ENCODE measurements around the gene LEF1.

LEF1 gene

GRCh38 chr4:108045687-108046024 is 123.1 kb downstream of the LEF1 start:
- no peak for TF ChIP-seq CTCF (IDR thresholded peaks at IDR 0.05; ENCODE audit: insufficient read depth, low read length, poor library complexity, severe bottlenecking)
- H3K27me3 ChIP-seq (replicated peaks; ENCODE audit: control insufficient read depth, insufficient read depth, low read length) = no peaks in the 10 kb centered on the region
- H3K4me3 ChIP-seq (replicated peaks; ENCODE audit: low read depth, low read length) = no peak overlapping the region
- DNase-seq (ENCODE audit: extremely low read depth, insufficient read length) = no peak
- no peaks in the 10 kb centered on the region for H3K36me3 ChIP-seq (ENCODE audit: control insufficient read depth, insufficient read depth, low read length)

- Histone ChIP-seq H3K4me3 (replicated peaks; ENCODE audit: low read depth, low read length) (no peak overlapping the region), H3K36me3 (ENCODE audit: control insufficient read depth, insufficient read depth, low read length) (no peaks in the 10 kb centered on the region), H3K27me3 (replicated peaks; ENCODE audit: control insufficient read depth, insufficient read depth, low read length) (no peaks in the 10 kb centered on the region)
- DNase-seq (ENCODE audit: extremely low read depth, insufficient read length) = no peak
- no peak for TF ChIP-seq CTCF (IDR thresholded peaks at IDR 0.05; ENCODE audit: insufficient read depth, low read length, poor library complexity, severe bottlenecking)
These were observed 123.6 kb downstream of the LEF1 start for GRCh38 chr4:108044951-108045686.

- Histone ChIP-seq H3K4me3 (replicated peaks; ENCODE audit: low read depth, low read length) (no peak overlapping the region), H3K36me3 (ENCODE audit: control insufficient read depth, insufficient read depth, low read length) (no peaks in the 10 kb centered on the region), H3K27me3 (replicated peaks; ENCODE audit: control insufficient read depth, insufficient read depth, low read length) (no peaks in the 10 kb centered on the region)
- DNase-seq (ENCODE audit: extremely low read depth, insufficient read length) = no peak
- no peak for TF ChIP-seq CTCF (IDR thresholded peaks at IDR 0.05; ENCODE audit: insufficient read depth, low read length, poor library complexity, severe bottlenecking)
These were observed 125.2 kb downstream of the LEF1 start for GRCh38 chr4:108043526-108043925.

GRCh38 chr4:108042927-108043326 is 125.8 kb downstream of the LEF1 start:
- DNase-seq (ENCODE audit: extremely low read depth, insufficient read length) = no peak
- H3K36me3 ChIP-seq (ENCODE audit: control insufficient read depth, insufficient read depth, low read length) = no peaks in the 10 kb centered on the region
- H3K4me3 ChIP-seq (replicated peaks; ENCODE audit: low read depth, low read length) = no peak overlapping the region
- TF ChIP-seq CTCF (IDR thresholded peaks at IDR 0.05; ENCODE audit: insufficient read depth, low read length, poor library complexity, severe bottlenecking) = peak; percentile 7
- H3K27me3 ChIP-seq (replicated peaks; ENCODE audit: control insufficient read depth, insufficient read depth, low read length) = no peaks in the 10 kb centered on the region

- Histone ChIP-seq H3K4me3 (replicated peaks; ENCODE audit: low read depth, low read length) (no peak overlapping the region), H3K27me3 (replicated peaks; ENCODE audit: control insufficient read depth, insufficient read depth, low read length) (no peaks in the 10 kb centered on the region), H3K36me3 (ENCODE audit: control insufficient read depth, insufficient read depth, low read length) (no peaks in the 10 kb centered on the region; the same call in 1 of the 2 replicates)
- DNase-seq (ENCODE audit: extremely low read depth, insufficient read length) = no peak
- TF ChIP-seq CTCF (IDR thresholded peaks at IDR 0.05; ENCODE audit: insufficient read depth, low read length, poor library complexity, severe bottlenecking) = no peak
These were observed 130.8 kb downstream of the LEF1 start for GRCh38 chr4:108037884-108038283.

GRCh38 chr4:108036213-108036612 is 132.5 kb downstream of the LEF1 start:
- H3K27me3 ChIP-seq (replicated peaks; ENCODE audit: control insufficient read depth, insufficient read depth, low read length) = no peaks in the 10 kb centered on the region
- TF ChIP-seq CTCF (IDR thresholded peaks at IDR 0.05; ENCODE audit: insufficient read depth, low read length, poor library complexity, severe bottlenecking) = no peak
- H3K4me3 ChIP-seq (replicated peaks; ENCODE audit: low read depth, low read length) = no peak overlapping the region
- peak; percentile 48 for DNase-seq (ENCODE audit: extremely low read depth, insufficient read length)
- H3K36me3 ChIP-seq (ENCODE audit: control insufficient read depth, insufficient read depth, low read length) = no peaks in the 10 kb centered on the region; the same call in 1 of the 2 replicates

Data from GM06990 (cell line).